Mammary epithelial cell (primary cell): ENCODE results near the gene CSMD2.

Experiments
- EZH2 ChIP-seq: IDR thresholded peaks from 2 replicates; pipeline ENCODE4 v1.6.1; 2012; ENCODE audit warnings: low read length, inconsistent platforms, borderline replicate concordance
- TF ChIP-seq, protein P1 (sequence below), 2 donors: IDR thresholded peaks in 1 of 2; conservative IDR thresholded peaks in 1 of 2; 2 replicates each; pipeline ENCODE4 v1.5.1; 2011 to 2012; ENCODE audit warnings: inconsistent platforms in 2 of 2, low read length in 2 of 2, mild to moderate bottlenecking in 2 of 2, control low read depth in 1 of 2, low read depth in 1 of 2; ENCODE audit not compliant: insufficient read depth in 1 of 2; ENCODE audit errors: extremely low read depth in 1 of 2

DNA sequence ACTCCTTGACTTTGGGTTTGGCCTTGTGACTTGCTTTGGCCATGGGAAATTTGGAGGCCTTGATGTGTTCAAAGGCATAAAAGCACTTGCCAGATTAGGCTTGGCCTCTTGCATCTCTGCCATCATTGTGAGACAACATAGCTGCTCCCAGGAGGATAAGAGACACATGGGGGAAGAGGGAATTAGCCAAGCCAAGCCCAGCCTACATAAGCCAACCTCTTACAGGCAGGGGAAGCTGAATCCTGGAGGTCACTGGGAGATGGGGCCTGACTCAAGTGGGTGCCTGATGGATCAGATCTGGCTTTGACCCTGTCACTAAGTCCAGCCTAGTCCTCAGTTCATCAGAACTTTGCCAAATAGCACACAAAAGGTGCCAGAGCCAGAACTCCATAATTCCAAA is 338.7 kb downstream of the CSMD2 start:
- TF ChIP-seq, protein P1, sequence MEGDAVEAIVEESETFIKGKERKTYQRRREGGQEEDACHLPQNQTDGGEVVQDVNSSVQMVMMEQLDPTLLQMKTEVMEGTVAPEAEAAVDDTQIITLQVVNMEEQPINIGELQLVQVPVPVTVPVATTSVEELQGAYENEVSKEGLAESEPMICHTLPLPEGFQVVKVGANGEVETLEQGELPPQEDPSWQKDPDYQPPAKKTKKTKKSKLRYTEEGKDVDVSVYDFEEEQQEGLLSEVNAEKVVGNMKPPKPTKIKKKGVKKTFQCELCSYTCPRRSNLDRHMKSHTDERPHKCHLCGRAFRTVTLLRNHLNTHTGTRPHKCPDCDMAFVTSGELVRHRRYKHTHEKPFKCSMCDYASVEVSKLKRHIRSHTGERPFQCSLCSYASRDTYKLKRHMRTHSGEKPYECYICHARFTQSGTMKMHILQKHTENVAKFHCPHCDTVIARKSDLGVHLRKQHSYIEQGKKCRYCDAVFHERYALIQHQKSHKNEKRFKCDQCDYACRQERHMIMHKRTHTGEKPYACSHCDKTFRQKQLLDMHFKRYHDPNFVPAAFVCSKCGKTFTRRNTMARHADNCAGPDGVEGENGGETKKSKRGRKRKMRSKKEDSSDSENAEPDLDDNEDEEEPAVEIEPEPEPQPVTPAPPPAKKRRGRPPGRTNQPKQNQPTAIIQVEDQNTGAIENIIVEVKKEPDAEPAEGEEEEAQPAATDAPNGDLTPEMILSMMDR (conservative IDR thresholded peaks at IDR 0.05 in 1 of 2, IDR thresholded peaks at IDR 0.05 in 1 of 2; ENCODE audit: extremely low read depth in 1 of 2, insufficient read depth in 1 of 2, low read depth in 1 of 2, low read length in 2 of 2), result no peak
- TF ChIP-seq EZH2, result no peak
